Stimulated activated CD8-positive, alpha-beta memory T cell treated with anti-CD3 and anti-CD28 coated beads, Interleukin-15, amount 100 ng/mL, for 48 hours (primary cell): ENCODE measurements around the gene TREX2.

Source experiments
- DNase-seq, 2 donors: peaks; one replicate each; pipeline ENCODE4 v3.0.0-alpha.2; 2020; ENCODE audit warnings: low read depth in 2 of 2

The TREX2 gene

GRCh38 chrX:153456161-153456560 is 10.3 kb upstream of the TREX2 start:
- DNase-seq, result no peak

GRCh38 chrX:153455571-153455970 is 9.7 kb upstream of the TREX2 start:
- no peak for DNase-seq

GRCh38 chrX:153454901-153455550 is 9.2 kb upstream of the TREX2 start:
- DNase-seq, result no peak

GRCh38 chrX:153450949-153451277 is 5.1 kb upstream of the TREX2 start:
- DNase-seq, result no peak

GRCh38 chrX:153450114-153450948 is 4.5 kb upstream of the TREX2 start:
- DNase-seq, result no peak

GRCh38 chrX:153449368-153450113 is 3.7 kb upstream of the TREX2 start:
- no peak for DNase-seq

GRCh38 chrX:153448556-153449367 is 2.9 kb upstream of the TREX2 start:
- no peak for DNase-seq

GRCh38 chrX:153447581-153447960 is 1.7 kb upstream of the TREX2 start:
- DNase-seq, result no peak

- no peak for DNase-seq
Measured at GRCh38 chrX:153446950-153447580, 1.2 kb upstream of the TREX2 start.

GRCh38 chrX:153446636-153446936 is 730 bp upstream of the TREX2 start:
- DNase-seq, result no peak

- no peak for DNase-seq
Measured at GRCh38 chrX:153445106-153445855, 575 bp downstream of the TREX2 start.

- DNase-seq, result no peak
Measured at GRCh38 chrX:153444333-153445011, 1.4 kb downstream of the TREX2 start.

- DNase-seq, result no peak
Measured at GRCh38 chrX:153443476-153444332, 2.2 kb downstream of the TREX2 start.

- DNase-seq, result no peak
Measured at GRCh38 chrX:153442463-153442862, 3.4 kb downstream of the TREX2 start.

- DNase-seq, result no peak
Measured at GRCh38 chrX:153441981-153442380, 3.9 kb downstream of the TREX2 start.

- no peak for DNase-seq
Measured at GRCh38 chrX:153441296-153441695, 4.6 kb downstream of the TREX2 start.

- DNase-seq, result no peak
Measured at GRCh38 chrX:153440556-153441135, 5.2 kb downstream of the TREX2 start.

GRCh38 chrX:153439977-153440376 is 5.9 kb downstream of the TREX2 start:
- no peak for DNase-seq

GRCh38 chrX:153438532-153438931 is 7.3 kb downstream of the TREX2 start:
- no peak for DNase-seq
